H1 (cell line): ENCODE data around the gene NGEF.

Experiments
- BACH1 ChIP-seq: IDR thresholded peaks from 2 replicates; pipeline ENCODE4 v1.6.1; 2012; ENCODE audit warnings: low read length, improper control_type of control experiment
- CREB1 ChIP-seq: IDR thresholded peaks from 2 replicates; pipeline ENCODE4 v1.6.1; 2012; ENCODE audit warnings: inconsistent platforms
- EGR1 ChIP-seq: IDR thresholded peaks from 2 replicates; pipeline ENCODE4 v1.6.1; 2011; ENCODE audit warnings: low read depth, low read length, borderline replicate concordance
- KDM1A ChIP-seq: fragments of 200-600, 300-600 bp; sonication (generic); IDR thresholded peaks from 2 replicates; pipeline ENCODE4 v1.7.1; 2016; ENCODE audit warnings: mild to moderate bottlenecking, low read length, borderline replicate concordance
- POLR2A ChIP-seq, 2 experiments: IDR thresholded peaks; 1 replicate in 1 of 2; 2 replicates in 1 of 2; pipeline ENCODE4 v1.6.1; 2011; ENCODE audit warnings: low read depth in 2 of 2, low read length in 2 of 2, mild to moderate bottlenecking in 2 of 2; ENCODE audit errors: control extremely low read depth in 1 of 2
- TAF1 ChIP-seq: IDR thresholded peaks from 2 replicates; pipeline ENCODE4 v1.6.1; 2011; ENCODE audit warnings: mild to moderate bottlenecking, low read depth, low read length
- TF ChIP-seq, protein P1 (sequence below), 3 experiments: IDR thresholded peaks; 1 replicate in 2 of 3; 2 replicates in 1 of 3; pipeline versions ENCODE4 v1.5.1 to v1.6.1; 2011; ENCODE audit warnings: low read length in 3 of 3, mild to moderate bottlenecking in 3 of 3, inconsistent platforms in 2 of 3, low read depth in 1 of 3, moderate library complexity in 1 of 3; ENCODE audit not compliant: insufficient read depth in 1 of 3; ENCODE audit errors: control extremely low read depth in 1 of 3

DNA sequence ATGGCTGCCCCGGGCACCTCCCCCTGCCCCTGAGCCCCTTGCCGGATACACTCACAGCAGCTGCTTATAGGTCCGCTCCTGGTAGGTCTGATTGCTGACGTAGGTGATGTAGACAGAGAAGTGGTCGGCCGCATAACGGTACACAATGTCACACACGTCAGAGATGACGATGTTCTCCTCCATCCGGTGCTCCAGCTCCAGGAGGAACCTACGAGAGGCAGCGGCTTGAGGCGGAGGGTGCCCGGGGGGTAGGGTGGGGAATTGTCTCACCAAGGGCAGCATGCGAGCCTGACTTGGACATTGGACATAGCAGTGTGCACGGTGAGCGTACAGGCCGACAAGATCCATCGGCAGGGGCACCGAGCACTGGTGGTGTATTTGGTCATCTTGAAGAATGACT is 120.2 kb downstream of the NGEF start:
- TF ChIP-seq, protein P1, sequence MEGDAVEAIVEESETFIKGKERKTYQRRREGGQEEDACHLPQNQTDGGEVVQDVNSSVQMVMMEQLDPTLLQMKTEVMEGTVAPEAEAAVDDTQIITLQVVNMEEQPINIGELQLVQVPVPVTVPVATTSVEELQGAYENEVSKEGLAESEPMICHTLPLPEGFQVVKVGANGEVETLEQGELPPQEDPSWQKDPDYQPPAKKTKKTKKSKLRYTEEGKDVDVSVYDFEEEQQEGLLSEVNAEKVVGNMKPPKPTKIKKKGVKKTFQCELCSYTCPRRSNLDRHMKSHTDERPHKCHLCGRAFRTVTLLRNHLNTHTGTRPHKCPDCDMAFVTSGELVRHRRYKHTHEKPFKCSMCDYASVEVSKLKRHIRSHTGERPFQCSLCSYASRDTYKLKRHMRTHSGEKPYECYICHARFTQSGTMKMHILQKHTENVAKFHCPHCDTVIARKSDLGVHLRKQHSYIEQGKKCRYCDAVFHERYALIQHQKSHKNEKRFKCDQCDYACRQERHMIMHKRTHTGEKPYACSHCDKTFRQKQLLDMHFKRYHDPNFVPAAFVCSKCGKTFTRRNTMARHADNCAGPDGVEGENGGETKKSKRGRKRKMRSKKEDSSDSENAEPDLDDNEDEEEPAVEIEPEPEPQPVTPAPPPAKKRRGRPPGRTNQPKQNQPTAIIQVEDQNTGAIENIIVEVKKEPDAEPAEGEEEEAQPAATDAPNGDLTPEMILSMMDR (IDR thresholded peaks at IDR 0.05; ENCODE audit: control extremely low read depth in 1 of 3, insufficient read depth in 1 of 3, low read depth in 1 of 3, low read length in 3 of 3): no peak
- no peak for TF ChIP-seq POLR2A (IDR thresholded peaks at IDR 0.05; ENCODE audit: control extremely low read depth in 1 of 2, low read depth in 2 of 2, low read length in 2 of 2)
- TF ChIP-seq EGR1: no peak
- TF ChIP-seq KDM1A: no peak
- TF ChIP-seq TAF1: no peak
- TF ChIP-seq CREB1: no peak
- no peak for TF ChIP-seq BACH1
